DMS53 treated with DMSO at 0.1 percent for 48 hours (cell line): Measurements from ENCODE around the gene CEACAM6.
A peak's percentile ranks its signal among the peaks of the same experiment; 100 is the strongest.
"Not testable (repeated sequence)": the region's sequence is repeated elsewhere in the genome, so short reads cannot be mapped to it uniquely, and the experiment has no call there.

Source experiments
- DNase-seq: peaks from one replicate; lab custom pipeline; 2025; ENCODE audit not compliant: unreplicated experiment; lab: John Stamatoyannopoulos, UW

Gene CEACAM6

DNA sequence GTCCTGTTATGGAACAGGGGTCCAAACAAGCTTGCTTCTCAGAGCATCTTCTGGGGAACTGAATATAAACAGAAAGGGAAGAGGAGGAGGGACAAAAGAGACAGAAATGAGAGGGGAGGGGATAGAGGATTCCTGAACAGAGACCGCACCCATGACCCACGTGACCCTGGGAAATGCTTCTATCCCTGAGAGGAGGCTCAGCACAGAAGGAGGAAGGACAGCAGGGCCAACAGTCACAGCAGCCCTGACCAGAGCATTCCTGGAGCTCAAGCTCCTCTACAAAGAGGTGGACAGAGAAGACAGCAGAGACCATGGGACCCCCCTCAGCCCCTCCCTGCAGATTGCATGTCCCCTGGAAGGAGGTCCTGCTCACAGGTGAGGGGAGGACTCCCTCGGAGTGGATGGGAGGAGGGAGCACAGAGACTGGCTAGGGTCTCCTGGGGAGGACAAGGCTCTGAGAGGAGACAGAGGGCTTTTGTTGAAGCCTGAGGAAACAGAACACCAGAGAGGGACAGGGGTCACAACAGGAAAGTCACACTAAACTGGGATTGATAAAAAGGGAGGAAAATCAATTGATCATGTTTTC, at the start of gene CEACAM6:
Gene CEACAM6, plus strand, starts transcription at position 203 of the 586 bp plus-strand sequence. Its CDS starts 109 bp downstream, at position 312.
- DNase-seq = no peak

DNA sequence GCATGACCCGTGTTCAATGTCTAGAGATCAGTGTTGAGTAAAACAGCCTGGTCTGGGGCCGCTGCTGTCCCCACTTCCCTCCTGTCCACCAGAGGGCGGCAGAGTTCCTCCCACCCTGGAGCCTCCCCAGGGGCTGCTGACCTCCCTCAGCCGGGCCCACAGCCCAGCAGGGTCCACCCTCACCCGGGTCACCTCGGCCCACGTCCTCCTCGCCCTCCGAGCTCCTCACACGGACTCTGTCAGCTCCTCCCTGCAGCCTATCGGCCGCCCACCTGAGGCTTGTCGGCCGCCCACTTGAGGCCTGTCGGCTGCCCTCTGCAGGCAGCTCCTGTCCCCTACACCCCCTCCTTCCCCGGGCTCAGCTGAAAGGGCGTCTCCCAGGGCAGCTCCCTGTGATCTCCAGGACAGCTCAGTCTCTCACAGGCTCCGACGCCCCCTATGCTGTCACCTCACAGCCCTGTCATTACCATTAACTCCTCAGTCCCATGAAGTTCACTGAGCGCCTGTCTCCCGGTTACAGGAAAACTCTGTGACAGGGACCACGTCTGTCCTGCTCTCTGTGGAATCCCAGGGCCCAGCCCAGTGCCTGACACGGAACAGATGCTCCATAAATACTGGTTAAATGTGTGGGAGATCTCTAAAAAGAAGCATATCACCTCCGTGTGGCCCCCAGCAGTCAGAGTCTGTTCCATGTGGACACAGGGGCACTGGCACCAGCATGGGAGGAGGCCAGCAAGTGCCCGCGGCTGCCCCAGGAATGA, 48.4 kb upstream of the CEACAM6 start:
- DNase-seq = peak; percentile 77

DNA sequence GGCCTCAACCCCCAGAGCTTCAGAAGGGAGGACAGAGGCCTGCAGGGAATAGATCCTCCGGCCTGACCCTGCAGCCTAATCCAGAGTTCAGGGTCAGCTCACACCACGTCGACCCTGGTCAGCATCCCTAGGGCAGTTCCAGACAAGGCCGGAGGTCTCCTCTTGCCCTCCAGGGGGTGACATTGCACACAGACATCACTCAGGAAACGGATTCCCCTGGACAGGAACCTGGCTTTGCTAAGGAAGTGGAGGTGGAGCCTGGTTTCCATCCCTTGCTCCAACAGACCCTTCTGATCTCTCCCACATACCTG, 47.9 kb upstream of the CEACAM6 start:
- DNase-seq = peak; percentile 24

DNA sequence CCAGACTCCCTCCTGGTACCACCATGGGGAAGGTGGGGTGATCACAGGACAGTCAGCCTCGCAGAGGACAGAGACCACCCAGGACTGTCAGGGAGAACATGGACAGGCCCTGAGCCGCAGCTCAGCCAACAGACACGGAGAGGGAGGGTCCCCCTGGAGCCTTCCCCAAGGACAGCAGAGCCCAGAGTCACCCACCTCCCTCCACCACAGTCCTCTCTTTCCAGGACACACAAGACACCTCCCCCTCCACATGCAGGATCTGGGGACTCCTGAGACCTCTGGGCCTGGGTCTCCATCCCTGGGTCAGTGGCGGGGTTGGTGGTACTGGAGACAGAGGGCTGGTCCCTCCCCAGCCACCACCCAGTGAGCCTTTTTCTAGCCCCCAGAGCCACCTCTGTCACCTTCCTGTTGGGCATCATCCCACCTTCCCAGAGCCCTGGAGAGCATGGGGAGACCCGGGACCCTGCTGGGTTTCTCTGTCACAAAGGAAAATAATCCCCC, 47.4 kb upstream of the CEACAM6 start:
- no peak for DNase-seq

DNA sequence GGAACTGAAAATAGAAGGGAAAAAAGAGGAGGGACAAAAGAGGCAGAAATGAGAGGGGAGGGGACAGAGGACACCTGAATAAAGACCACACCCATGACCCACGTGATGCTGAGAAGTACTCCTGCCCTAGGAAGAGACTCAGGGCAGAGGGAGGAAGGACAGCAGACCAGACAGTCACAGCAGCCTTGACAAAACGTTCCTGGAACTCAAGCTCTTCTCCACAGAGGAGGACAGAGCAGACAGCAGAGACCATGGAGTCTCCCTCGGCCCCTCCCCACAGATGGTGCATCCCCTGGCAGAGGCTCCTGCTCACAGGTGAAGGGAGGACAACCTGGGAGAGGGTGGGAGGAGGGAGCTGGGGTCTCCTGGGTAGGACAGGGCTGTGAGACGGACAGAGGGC, 46.8 kb upstream of the CEACAM6 start, which contains the start of gene CEACAM5:
Gene CEACAM5, plus strand, starts transcription at position 146 of the 400 bp plus-strand sequence. Its CDS starts 106 bp downstream, at position 252.
- no peak for DNase-seq

DNA sequence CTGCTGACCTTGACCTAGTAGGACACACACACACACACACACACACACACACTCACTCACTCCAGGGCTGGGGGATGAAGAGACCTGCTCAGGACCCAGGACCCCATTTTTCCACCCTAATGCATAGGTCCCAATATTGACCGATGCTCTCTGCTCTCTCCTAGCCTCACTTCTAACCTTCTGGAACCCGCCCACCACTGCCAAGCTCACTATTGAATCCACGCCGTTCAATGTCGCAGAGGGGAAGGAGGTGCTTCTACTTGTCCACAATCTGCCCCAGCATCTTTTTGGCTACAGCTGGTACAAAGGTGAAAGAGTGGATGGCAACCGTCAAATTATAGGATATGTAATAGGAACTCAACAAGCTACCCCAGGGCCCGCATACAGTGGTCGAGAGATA, 45.8 kb upstream of the CEACAM6 start:
- not testable (repeated sequence) for DNase-seq

DNA sequence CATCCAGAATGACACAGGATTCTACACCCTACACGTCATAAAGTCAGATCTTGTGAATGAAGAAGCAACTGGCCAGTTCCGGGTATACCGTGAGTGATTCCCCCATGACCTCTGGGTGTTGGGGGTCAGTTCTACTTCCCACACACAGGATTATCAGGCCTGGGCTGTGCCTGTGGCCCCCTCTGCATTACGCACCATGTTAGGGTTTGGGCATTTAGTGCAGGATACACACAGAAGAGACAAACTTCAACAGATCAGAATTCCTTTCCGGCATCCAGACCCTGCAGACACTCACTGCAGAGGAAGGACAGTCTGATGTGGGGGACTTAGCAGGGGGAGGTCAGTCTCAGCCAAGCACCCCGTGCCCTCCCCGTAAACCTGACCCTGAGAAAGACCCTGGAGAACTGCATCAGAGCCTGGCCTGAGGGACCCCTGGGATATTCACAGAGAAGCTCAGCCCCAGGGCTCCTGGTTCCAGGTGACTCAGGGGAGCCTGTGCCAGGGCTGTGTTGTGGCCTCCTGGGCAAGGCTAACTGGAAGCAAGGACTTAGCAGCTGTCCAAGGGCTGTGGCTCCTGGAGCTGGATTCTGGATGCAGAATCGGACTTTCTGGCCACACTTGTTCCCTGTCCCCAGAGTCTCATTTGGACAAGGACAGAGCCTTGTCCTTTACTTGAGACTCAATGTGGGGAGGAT, 45.2 kb upstream of the CEACAM6 start:
- no peak for DNase-seq

DNA sequence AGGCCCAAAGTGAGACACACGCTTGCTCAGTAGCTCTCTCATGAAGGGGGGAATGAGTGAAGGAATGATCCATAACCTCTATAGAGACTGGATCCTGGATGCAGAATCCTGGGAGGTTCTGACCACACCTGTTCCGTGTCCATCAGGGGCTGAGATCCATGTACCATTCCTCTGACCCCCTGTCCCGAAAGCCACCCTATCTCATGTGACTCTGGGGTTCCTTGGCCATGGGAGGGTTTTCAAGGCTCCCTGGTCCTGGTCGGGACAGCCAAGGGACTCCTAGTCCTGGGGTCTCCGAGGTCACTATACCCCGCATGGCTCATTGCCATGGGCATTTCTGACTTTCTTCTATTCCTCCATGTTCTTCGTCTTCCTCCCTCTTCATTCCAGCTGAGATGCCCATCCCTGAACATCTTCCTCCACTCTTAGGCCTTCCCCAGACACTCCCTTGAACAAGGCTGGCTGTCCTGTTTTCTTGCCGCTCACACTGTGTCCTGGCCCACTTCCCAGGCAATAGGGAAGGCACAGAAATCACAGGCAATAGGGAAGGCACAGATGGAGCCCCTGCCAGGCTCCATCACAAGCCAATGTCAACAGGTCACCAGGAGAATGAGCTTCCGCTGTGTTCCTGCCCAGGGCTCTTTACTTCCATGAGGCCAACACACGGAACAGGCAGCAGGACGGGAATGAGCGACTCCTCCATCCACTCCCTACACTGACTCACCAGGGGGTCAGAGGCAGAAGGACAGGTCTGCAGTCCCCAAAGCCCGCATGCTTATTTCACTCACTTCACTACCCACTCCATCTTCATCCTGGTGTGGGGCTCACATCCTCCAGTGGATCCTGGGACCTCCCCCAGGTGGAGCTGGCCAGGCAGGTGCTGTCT, 43.7 kb upstream of the CEACAM6 start:
- no peak for DNase-seq

DNA sequence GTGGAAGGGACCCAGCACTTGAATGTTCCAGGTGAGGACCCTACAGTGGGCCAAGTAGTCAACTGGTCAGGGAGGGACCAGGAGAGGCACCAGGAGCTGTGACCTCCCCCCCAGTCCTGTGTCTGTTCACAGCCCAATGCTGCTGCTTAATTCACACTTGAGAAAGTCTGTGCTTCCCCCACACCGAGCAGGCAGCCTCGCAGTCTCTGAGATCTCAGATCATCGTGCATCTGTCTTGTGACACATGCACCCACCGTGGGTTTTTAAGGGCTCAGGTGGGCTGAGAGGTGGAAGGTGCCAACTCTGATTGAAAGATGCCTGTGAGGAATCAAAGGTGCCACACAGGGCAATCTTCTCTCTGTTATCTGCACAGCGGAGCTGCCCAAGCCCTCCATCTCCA, 40.7 kb upstream of the CEACAM6 start:
- DNase-seq = no peak

DNA sequence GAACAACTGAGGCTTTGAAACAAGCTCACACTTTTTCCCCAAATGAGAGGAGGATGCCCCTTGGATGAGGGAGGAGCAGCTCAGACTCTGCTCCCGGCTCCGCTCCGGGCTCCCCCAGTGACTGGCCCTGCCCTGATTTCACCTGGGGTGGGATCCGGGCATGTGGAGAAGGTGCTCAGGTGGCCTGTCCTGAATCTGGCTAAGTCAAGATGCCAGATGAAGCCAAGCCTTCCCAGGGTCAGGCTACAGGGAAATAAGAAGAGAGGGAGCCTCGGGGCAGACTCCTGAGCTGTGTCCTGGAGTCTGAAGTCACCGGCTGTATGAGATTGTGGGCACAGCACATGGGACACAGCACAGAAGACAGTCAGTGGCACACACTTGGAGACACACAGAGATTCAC, 36.6 kb upstream of the CEACAM6 start:
- no peak for DNase-seq

DNA sequence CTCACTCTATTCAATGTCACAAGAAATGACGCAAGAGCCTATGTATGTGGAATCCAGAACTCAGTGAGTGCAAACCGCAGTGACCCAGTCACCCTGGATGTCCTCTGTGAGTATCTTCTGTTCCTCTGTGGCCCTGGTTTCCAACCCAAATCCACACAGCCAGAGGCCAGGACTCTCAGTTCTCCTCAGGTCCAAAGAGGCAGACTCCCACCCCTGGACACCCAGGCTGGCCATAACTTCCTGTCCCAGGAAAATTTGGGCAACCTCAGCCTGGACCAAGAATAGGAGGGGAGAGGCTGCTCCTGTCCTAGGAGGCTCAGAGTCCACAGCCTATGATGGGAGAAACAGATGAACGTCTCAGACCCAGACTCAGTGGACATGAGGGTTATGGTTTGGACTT, 35.2 kb upstream of the CEACAM6 start:
- DNase-seq = no peak

DNA sequence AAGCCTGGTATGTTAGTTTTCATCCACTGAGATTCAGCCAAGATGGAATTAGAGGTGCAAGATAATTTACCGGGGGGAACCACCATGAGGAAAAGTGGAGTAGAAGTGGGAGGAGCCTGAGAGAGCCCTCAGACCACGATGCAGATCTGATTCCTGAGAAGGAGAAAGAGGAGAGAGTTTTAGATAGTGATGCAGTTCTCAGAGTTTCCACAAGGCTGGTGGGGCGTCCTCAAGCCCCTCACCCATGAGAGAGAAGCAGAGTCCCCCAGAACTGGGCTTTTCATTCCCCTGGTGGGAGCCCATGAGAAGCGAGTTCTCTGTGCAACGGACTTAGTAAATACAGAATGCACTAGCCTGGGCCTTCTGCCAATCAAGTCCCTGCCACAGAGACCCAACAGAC, 28.8 kb upstream of the CEACAM6 start:
- DNase-seq = no peak

DNA sequence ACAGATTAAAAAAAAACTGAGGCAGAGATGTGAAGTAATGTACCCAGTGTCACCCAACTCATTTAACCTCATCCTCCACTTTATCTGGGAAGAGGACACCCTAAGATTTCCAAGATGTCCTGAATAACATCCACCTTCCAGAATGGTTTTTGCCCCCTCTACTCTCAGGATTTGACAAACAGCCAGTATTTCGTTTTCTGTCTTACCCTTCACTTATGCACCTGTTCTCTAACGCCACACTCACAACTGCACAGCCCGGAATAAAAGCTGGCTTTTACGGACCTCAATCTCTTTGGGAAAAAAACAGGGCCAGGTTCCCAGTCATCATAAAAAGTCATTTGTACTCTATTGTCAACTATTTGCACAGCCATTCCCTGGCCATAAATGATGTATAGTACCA, 21.2 kb upstream of the CEACAM6 start:
- DNase-seq = no peak

DNA sequence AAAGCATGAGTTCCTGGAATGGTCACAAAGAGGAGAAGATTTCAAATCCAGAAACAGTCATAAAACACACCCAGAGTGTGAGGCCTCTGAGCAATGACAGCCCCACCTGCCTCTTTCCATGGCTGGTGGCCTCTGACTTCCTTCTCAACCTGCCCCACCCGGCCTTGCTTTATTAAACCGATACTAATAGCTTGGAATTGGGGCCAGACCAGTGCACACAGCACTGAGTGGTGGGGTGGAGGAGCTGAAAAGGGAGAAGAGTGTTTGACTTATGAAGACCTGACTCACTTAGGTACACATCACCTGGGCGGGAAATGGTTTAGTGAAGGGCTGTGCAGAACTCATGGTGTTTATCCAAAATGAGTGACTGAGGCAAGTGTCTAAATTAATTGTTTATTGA, 20.7 kb upstream of the CEACAM6 start:
- DNase-seq = peak; percentile 88

DNA sequence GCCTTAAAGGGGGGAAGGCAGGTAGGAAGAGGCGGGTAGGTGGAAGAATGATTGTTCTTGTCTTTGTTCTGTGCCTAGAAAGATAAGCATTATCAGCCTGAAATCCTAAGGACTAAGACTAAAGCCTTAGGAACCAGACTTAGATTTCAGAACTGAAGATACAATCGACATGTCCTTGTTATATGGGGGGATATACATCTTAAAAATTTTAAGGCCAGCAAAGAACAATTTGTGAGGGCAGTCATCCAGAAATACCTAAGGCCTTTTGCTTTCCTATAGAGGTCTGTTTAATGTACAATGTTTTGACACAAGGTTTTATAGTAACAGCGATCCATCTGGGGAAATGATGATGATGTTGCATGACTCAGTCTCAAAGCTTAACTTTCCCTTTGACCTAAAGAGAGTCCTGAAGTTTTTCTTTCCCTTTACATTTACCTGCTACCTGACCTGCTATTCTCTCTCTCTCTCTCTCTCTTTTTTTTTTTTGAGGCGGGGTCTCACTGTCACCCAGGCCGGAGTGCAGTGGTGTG, 20.2 kb upstream of the CEACAM6 start:
- DNase-seq = peak; percentile 77

DNA sequence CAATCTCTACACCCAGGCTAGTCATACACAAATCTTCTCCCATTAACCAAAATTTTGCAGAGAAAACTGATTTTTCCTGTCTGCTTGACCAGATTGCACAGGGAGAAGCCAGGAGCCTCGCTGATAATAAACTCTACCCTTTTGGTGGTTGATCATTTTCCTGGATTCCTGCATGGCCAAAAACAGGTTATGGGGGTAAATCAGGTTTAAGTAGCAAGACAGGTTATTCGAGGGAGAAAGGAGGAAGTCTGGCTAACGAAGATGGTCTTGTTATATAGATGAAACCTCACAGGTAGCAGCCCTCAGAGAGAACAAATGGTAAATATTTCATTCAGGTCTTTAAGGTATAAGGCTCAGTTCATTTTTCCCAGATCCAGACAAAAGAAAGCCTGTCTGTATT, 16.0 kb upstream of the CEACAM6 start:
- no peak for DNase-seq

DNA sequence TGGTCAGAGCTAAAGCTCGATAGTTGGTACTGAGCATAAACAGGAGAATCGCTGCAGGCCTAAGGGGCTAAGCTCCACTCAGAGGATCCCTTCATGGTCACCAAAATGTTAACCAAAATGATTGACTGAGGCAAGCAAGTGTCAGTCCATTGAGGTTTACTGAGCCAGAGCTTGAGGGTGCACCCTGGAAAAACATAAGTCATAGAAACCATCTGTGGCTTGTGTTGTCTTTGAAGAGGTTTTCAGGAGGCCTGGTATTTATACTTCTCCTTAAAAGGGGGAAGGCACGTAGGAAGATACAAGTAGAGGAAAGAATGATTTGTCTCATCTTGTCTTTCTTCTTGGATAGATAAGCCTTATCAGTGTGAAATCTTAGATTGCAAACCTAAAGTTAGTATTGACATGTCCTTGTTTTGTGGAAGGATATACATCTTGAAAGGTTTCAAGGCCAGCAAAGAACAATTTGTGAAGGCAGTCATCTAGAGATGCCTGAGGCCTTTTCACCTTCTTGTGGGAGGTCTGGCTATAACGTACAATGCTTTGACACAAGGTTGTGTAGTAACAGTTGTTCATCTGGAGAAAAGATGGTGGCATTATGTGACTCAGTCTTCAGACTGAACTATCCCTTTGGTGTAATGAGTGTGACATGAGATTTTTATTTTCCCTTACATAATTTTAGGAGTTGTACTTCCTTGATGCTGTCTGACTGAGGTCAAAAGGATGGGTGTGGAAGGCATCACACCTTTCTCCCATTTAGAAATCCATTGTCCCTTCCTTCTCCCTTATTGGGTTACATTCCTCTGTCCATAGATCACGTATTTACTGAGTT, 14.7 kb upstream of the CEACAM6 start:
- no peak for DNase-seq

DNA sequence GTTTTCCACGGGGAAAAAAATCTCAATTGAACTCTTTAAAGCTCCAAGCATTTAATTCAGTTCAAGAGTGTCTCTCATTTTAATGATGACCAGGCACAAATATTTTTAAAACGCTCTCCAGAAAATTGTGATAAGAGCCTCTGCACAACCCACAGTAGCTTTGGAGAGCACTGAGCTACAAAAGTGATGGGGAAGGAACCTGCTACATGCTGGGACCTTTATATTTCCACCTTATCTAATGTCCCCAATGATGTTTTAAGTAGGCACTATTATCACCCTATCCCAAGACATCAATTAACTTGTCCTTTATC, 14.1 kb upstream of the CEACAM6 start:
- DNase-seq = no peak

DNA sequence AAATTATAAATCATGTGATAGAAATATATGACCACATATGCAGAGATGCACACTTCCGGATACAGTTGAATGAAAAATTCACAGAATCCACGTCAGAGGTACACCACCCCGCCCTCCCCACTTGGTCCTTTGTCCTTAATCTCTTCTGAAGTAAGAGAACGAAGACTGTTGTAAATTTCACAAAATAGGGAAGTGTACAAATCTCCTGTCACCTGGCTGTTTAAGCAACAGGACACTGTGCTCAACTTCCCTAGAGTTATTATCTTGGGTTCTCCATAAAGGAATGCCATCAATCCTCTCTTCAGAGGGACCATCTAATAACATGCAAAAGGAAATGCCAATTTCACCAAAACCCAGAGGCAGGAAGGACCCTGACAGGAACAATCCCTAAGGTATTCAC, 10.5 kb upstream of the CEACAM6 start:
- no peak for DNase-seq

DNA sequence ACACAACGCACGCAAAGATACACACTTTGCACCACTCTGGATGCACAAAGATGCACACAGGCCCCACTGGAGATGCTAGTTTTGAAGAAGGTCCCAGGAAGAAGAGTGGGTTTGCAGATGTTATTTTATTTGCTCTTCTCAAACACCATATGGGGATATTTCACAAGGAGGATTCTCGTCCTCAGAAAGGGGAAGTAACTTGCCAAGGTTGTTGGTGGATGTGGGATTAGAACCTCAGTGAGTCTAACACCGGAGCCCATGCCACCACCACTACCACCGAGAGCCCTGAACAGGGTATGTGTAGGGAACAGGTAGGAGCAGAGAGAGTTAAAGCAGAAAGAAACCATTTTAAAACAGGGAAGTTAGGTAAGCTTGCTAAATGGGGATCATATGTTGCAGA, 9.6 kb upstream of the CEACAM6 start:
- DNase-seq = no peak
